GM18508 (cell line): ENCODE results near the gene AGPS.
"Not testable (repeated sequence)": the region's sequence is repeated elsewhere in the genome, so short reads cannot be mapped to it uniquely, and the experiment has no call there.

Source experiments
- ATAC-seq: cut with Tn5 transposase; IDR thresholded peaks from one replicate; pipeline ENCODE4 v1.9.1; 2021; ENCODE audit warnings: moderate number of reproducible peaks; ENCODE audit not compliant: insufficient read depth, unreplicated experiment

The AGPS gene

DNA sequence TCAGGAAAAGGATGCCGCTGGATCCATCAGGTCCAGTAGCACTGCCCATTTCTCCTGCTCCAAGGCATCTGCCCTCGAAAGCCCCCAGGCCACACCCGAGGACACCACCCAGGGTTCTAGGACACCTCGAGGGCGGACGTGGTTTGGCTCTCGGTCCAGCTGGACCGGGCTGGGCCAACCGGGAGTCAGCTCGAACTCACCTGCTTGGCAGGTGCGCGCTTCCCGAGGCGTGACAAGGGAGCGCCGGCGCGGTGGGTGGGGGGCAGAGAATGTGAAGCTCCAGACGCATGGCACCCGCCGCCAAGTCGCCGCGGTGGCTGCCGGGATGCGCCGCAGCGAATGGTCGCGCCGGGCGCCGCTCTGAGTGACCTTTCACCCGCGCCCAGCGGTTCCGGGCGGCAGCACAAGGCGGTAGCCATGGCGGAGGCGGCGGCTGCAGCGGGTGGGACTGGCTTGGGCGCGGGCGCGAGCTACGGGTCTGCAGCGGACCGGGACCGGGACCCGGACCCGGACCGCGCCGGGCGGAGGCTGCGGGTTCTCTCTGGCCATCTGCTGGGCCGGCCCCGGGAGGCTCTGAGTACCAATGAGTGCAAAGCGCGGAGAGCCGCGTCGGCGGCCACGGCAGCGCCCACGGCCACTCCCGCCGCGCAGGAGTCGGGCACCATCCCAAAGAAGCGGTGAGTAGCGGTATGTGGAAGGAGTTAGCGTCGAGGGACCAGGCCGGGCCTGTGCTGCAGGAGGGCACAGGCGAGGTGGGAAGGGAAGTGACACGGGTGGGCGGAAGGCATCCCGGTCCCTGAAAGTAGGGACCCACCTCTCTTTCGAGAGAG, at the start of gene AGPS:
AGPS (plus strand) TSS at position 401 of the 830 bp plus-strand sequence; CDS start at position 418, 17 bp downstream.
- ATAC-seq = no peak

DNA sequence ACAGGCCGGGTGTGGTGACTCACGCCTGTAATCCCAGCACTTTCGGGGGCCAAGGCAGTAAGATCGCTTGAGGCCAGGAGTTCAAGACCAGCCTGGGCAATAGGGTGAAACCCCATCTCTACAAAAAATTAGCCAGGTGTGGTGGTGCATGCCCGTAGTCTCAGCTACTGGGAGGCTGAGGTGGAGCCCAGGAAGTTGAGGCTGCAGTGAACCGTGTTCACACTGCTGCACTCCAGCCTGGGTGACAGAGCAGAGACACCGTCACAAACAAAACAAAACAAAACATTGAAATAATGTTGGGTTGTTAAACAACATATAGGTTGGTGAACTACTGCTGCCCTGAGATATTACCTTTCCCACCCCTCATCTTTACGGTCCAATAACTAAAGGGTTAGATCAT, 48.8 kb upstream of the AGPS start:
- no peak for ATAC-seq

- ATAC-seq = no peak
Observed at GRCh38 chr2:177344316-177344715, 48.3 kb upstream of the AGPS start.

GRCh38 chr2:177346192-177346591, 46.4 kb upstream of the AGPS start:
- ATAC-seq = no peak

DNA sequence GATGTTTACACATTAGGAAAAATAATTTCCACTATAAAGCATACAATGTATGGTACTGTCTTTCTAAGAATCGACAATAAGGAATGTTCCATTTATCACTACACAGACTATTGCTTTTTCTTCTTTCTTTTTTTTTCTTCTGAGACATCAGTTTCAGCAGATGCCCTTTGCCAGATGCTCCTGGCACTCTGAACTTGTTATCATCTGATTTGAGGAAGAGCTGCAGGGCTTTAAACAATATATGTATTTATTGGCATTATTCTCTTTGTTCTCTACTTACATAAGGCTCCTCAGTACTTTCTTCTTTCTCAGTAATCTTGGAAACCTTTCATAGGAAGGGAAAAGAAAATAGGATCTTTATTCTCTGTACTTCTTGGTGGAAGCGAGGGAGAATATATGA, 45.0 kb upstream of the AGPS start:
- ATAC-seq = no peak

- no peak for ATAC-seq
Observed at GRCh38 chr2:177348118-177348654, 44.4 kb upstream of the AGPS start.

DNA sequence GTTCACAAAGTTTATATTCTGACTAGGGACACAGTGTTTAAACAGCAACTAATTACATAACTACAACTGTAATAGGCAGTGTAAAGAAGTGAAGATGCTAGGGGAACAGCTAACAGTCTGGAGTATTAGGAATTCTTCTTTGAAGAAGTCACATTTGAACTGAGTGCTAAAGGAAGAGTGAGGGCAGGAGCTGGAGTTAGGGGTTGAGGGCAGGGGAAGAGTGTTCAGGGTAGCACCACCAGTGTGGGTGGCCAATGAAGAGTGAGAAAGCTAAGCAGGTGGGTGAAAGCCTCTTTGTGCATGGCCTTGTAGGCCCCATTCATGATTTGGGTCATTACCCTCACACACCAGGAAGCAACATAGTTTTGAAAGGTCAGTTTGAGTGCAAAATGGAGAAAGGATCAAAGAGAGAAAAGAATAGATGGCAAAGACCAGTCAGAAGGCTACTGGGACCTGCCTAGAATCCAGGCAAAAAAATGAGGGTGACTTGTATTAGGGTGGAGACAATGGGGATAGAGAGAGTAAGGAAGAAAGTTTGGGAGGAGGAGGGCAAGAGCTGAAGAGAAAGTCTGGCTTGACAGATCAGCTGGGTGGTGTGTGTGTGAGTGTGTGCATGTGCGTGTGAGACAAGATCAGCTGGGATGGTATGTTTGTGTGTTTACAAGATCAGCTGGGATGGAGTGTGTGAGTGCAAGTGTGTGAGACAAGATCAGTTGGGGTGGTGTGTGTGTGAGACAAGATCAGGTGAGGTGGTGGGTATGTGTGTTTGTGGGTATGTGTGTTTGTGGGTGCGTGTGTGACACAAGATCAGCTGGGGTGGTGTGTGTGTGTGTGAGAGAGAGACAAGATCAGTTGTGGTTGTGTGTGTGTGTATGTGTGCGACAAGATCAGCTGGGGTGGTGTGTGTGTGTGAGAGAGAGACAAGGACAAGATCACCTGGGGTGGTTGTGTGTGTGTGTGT, 43.6 kb upstream of the AGPS start:
- no peak for ATAC-seq

GRCh38 chr2:177350624-177351023, 41.9 kb upstream of the AGPS start:
- not testable (repeated sequence) for ATAC-seq

DNA sequence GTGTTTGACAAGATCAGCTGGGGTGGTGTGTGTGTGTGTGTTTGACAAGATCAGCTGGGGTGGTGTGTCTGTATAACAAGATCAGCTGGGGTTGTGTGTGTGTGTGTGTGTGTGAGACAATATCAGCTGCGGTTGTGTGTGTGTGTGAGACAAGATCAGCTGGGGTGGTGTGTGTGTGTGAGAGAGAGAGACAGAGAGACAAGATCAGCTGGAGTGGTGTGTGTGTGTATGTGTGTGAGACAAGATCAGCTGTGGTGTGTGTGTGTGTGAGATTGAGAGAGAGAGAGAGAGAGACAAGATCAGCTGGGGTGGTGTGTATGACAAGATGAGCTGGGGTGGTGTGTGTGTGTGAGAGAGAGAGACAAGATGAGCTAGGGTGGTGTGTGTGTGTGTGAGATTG, 41.5 kb upstream of the AGPS start:
- not testable (repeated sequence) for ATAC-seq

DNA sequence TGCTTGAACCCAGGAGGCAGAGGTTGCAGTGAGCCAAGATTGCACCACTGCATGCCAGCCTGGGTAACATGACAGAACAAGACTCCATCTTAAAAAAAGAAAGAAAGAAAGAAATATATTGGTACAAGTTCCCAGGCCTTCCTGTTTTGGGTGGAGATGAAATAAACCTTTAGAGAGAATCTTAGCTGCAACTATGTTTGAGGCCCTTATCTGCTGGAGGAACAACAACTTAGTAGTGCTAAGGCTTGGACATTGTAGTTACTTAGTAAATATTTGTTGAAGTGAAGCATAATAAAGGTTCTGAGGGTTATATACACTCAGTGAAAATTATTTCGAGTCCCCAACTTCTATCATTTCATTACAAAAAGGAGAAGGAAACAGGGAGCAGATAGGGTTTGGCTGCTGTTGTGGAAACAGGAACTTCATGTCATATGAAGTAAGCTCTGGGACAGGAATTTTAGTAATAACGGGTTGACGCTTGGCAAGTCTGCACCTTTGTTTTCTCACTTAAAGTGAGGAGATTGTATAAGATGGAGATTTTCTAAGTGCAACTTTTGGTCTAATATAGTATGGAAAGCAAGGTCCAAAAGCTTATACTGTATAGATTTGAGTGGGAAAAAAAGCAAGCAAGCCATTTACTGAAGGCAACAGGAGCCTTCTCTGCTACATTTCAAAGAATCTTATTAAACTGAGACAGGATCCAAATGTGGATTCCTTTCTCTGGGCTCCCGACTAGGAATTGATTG, 40.0 kb upstream of the AGPS start:
- ATAC-seq = no peak

DNA sequence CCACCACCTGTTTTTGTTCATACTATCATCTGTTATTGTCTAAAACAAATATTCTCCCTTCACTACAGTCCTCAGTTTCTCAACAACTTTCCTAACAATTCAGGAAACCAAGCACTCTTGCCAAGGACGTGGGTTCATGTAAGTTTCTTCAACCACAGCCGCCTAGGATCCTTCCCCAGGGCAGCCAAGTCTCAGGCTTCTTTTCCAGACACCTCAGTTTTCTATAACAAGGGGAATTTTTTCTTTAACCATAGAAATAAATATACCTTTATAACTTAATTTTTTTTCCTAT, 39.4 kb upstream of the AGPS start:
- ATAC-seq = no peak

DNA sequence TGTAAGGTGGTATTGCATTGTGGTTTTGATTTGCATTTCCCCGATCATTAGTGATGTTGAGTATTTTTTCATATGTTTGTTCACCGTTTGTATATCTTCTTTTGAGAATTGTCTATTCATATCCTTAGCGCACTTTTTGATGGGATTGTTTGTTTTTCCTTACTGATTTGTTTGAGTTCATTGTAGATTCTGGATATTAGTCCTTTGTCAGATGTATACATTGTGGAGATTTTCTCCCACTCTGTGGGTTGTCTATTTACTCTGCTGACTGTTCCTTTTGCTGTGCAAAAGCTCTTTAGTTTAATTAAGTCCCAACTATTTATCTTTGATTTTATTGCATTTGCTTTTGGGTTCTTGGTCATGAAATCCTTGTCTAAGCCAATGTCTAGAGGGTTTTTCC, 38.0 kb upstream of the AGPS start:
- ATAC-seq = not testable (repeated sequence)

GRCh38 chr2:177355874-177356273, 36.7 kb upstream of the AGPS start:
- ATAC-seq = no peak

GRCh38 chr2:177359836-177360595, 32.6 kb upstream of the AGPS start:
- ATAC-seq = no peak

GRCh38 chr2:177362499-177362898, 30.1 kb upstream of the AGPS start:
- ATAC-seq = no peak

- no peak for ATAC-seq
Observed at GRCh38 chr2:177363332-177363731, 29.2 kb upstream of the AGPS start.

GRCh38 chr2:177365764-177366163, 26.8 kb upstream of the AGPS start:
- ATAC-seq = not testable (repeated sequence)

DNA sequence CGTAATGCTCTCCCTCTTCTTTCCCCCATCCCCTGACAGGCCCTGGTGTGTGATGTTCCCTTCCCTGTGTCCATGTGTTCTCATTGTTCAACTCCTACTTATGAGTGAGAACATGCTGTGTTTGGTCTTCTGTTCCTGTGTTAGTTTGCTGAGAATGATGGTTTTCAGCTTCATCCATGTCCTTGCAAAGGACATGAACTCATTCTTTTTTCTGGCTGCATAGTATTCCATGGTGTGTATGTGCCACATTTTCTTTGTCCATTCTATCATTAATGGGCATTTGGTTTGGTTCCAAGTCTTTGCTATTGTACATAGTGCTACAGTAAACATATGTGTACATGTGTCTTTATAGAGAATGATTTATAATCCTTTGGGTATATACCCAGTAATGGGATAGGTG, 24.6 kb upstream of the AGPS start:
- not testable (repeated sequence) for ATAC-seq

DNA sequence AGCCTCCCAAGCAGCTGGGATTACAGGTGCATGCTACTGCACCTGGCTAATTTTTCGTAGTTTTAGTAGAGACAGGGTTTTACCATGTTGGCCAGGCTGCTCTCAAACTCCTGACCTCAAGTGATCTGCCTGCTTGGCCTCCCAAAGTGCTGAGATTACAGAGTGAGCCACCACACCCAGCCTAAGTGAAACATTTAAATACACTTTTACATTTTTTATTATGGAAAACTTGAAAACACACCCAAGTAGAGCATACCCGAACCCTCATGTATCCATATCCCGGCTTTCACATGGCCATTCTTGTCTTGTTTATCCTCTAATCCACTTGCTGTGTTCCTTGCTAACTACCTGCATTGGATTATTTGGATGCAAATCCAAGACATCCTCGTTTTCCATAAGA, 13.2 kb upstream of the AGPS start:
- no peak for ATAC-seq

GRCh38 chr2:177380181-177380580, 12.4 kb upstream of the AGPS start:
- no peak for ATAC-seq
